GM19328 (cell line): Measurements from ENCODE around the gene TP53.

ENCODE experiments used
- ATAC-seq: cut with Tn5 transposase; IDR thresholded peaks from one replicate; pipeline ENCODE4 v1.9.1; 2021; ENCODE audit warnings: mild to moderate bottlenecking, moderate library complexity; ENCODE audit not compliant: unreplicated experiment

TP53 gene

GRCh38 chr17:7687072-7687907, at the start of gene TP53:
TP53 (minus strand) TSS chr17:7687490; CDS start chr17:7676594, 10,896 bp downstream.
- ATAC-seq = no peak

- ATAC-seq = no peak
These were observed 45.8 kb upstream of the TP53 start for GRCh38 chr17:7732981-7733539.

- ATAC-seq = no peak
These were observed 42.5 kb upstream of the TP53 start for GRCh38 chr17:7729816-7730215.

GRCh38 chr17:7727886-7728285, 40.6 kb upstream of the TP53 start:
- ATAC-seq = no peak

- no peak for ATAC-seq
These were observed 34.3 kb upstream of the TP53 start for GRCh38 chr17:7721612-7722011.

- ATAC-seq = no peak
These were observed 32.8 kb upstream of the TP53 start for GRCh38 chr17:7720125-7720524.

GRCh38 chr17:7719661-7720060, 32.4 kb upstream of the TP53 start:
- no peak for ATAC-seq

GRCh38 chr17:7717756-7718350, 30.6 kb upstream of the TP53 start:
- ATAC-seq = no peak

- ATAC-seq = no peak
These were observed 29.8 kb upstream of the TP53 start, which contains the start of gene DNAH2 for GRCh38 chr17:7716901-7717755. DNAH2 (plus strand) TSS chr17:7717744; CDS start chr17:7719735, 1,991 bp downstream.

GRCh38 chr17:7715936-7716886, 28.9 kb upstream of the TP53 start:
- ATAC-seq = no peak

GRCh38 chr17:7714721-7715594, 27.7 kb upstream of the TP53 start:
- no peak for ATAC-seq

- ATAC-seq = no peak
These were observed 26.5 kb upstream of the TP53 start for GRCh38 chr17:7713782-7714181.

- no peak for ATAC-seq
These were observed 25.0 kb upstream of the TP53 start for GRCh38 chr17:7712111-7712771.

GRCh38 chr17:7711051-7711755, 23.9 kb upstream of the TP53 start:
- ATAC-seq = no peak

- ATAC-seq = no peak
These were observed 23.0 kb upstream of the TP53 start for GRCh38 chr17:7710301-7710700.

GRCh38 chr17:7709031-7709430, 21.7 kb upstream of the TP53 start:
- ATAC-seq = no peak

- ATAC-seq = no peak
These were observed 20.8 kb upstream of the TP53 start for GRCh38 chr17:7707858-7708750.
